ENCODE measurements around the gene DGKD.

The DGKD gene, protein sequence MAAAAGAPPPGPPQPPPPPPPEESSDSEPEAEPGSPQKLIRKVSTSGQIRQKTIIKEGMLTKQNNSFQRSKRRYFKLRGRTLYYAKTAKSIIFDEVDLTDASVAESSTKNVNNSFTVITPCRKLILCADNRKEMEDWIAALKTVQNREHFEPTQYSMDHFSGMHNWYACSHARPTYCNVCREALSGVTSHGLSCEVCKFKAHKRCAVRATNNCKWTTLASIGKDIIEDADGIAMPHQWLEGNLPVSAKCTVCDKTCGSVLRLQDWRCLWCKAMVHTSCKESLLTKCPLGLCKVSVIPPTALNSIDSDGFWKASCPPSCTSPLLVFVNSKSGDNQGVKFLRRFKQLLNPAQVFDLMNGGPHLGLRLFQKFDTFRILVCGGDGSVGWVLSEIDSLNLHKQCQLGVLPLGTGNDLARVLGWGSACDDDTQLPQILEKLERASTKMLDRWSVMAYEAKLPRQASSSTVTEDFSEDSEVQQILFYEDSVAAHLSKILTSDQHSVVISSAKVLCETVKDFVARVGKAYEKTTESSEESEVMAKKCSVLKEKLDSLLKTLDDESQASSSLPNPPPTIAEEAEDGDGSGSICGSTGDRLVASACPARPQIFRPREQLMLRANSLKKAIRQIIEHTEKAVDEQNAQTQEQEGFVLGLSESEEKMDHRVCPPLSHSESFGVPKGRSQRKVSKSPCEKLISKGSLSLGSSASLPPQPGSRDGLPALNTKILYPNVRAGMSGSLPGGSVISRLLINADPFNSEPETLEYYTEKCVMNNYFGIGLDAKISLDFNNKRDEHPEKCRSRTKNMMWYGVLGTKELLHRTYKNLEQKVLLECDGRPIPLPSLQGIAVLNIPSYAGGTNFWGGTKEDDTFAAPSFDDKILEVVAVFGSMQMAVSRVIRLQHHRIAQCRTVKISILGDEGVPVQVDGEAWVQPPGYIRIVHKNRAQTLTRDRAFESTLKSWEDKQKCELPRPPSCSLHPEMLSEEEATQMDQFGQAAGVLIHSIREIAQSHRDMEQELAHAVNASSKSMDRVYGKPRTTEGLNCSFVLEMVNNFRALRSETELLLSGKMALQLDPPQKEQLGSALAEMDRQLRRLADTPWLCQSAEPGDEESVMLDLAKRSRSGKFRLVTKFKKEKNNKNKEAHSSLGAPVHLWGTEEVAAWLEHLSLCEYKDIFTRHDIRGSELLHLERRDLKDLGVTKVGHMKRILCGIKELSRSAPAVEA

GRCh38 chr2:233353769-233354499 is at the start of gene DGKD:
Gene DGKD, plus strand, starts transcription at chr2:233354494. Its CDS starts 25 bp downstream, at chr2:233354519.
- H3K4me1 Mint-ChIP-seq: peaks cover 83% of the 10 kb centered on the region
- DNase-seq (peak; percentile 64 to 68), ATAC-seq (peak; percentile 64)
- H3K9me3 Mint-ChIP-seq: no peaks in the 10 kb centered on the region
- H3K4me3 Mint-ChIP-seq: peak within 1 kb of the TSS; percentile 87 to 90
- H3K27me3 Mint-ChIP-seq: no peaks in the 10 kb centered on the region
- peak within 1 kb of the TSS; percentile 87 to 93 for H3K27ac Mint-ChIP-seq

- Mint-ChIP-seq H3K9me3 (no peaks in the 10 kb centered on the region), H3K4me1 (peaks cover 11% of the 10 kb centered on the region), H3K27ac (no peak within 1 kb of the TSS), H3K27me3 (no peaks in the 10 kb centered on the region), H3K4me3 (no peak within 1 kb of the TSS)
- DNase-seq: no peak
- ATAC-seq: no peak
Observed at GRCh38 chr2:233307565-233307964, 46.7 kb upstream of the DGKD start, which contains the start of gene SAG. Gene SAG, plus strand, starts transcription at chr2:233307816. Its CDS starts 1,374 bp downstream, at chr2:233309190.

GRCh38 chr2:233311241-233311926 is 42.9 kb upstream of the DGKD start:
- H3K27ac Mint-ChIP-seq: no peak overlapping the region
- DNase-seq (no peak), ATAC-seq (no peak)

DNA sequence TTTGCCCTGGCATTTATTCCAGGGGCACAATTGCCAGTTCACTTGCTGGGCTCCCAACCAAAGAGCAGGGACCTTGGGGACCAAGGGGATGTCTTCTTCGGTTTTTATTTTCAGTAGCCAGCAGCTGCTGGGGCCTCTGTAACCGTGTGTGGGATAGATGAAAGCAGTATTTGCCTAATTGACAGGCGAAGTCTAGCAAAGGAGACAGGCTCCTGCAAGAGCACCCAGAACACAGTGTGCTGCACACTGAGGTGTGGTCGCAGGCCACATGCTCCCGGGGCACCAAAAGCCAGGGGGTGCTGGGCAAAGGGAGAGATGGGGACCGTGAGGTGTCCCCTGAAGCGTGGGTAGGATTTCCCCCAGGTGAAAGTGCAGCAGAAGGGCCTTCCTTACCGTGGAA is 41.4 kb upstream of the DGKD start:
- DNase-seq (no peak), ATAC-seq (no peak)
- Mint-ChIP-seq H3K27ac (peak overlapping the region in 1 of 2 donors; percentile 6), H3K4me3 (no peak overlapping the region), H3K27me3 (peaks cover 7% of the 10 kb centered on the region), H3K4me1 (peaks cover 17% of the 10 kb centered on the region), H3K9me3 (no peaks in the 10 kb centered on the region)

More at GRCh38 chr2:233311241-233311926, 42.9 kb upstream of the DGKD start:
- Mint-ChIP-seq H3K4me1 (peaks cover 17% of the 10 kb centered on the region), H3K27me3 (peaks cover 7% of the 10 kb centered on the region), H3K9me3 (no peaks in the 10 kb centered on the region), H3K4me3 (no peak overlapping the region)

- no peak for ATAC-seq
- H3K4me1 Mint-ChIP-seq: peaks cover 17% of the 10 kb centered on the region
Observed at GRCh38 chr2:233314180-233314925, 39.9 kb upstream of the DGKD start.

DNA sequence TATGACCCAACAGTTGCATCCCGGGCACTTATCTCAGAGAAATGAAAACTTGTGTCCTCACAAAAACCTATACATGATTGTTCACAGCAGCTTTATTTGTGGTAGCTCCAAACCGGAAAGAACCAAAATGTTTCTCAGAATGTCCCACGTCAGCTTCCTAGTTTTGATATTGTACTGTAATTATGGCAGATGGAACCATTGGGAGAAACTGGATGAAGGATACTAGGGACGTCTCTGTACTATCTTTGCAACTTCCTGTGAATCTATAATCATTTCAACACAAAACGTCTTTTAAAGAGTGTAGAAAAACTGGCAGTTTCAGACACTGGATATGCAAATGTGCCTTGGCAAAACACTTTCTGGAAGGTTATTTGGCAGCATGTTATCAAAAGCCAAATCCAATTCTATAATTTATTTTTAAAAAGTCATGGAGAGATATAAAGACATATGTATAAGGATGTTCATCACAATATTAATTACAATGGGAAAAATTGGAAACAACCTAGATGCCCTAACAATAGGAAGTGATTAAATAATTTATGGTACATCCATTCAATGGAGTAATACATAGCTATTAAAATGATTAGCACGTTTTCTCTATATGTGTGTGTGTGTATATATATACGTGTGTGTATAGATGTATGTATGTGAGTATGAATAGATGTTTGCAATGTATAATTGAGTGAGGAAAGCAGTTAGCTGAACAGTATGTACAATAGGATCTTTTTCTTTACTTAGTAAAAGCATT is 36.9 kb upstream of the DGKD start:
- Mint-ChIP-seq H3K27ac (no peak overlapping the region), H3K4me1 (peaks cover 8% of the 10 kb centered on the region)

More at GRCh38 chr2:233314180-233314925, 39.9 kb upstream of the DGKD start:
- no peak for DNase-seq
- Mint-ChIP-seq H3K9me3 (no peaks in the 10 kb centered on the region), H3K27me3 (peaks cover 7% of the 10 kb centered on the region), H3K4me3 (no peak overlapping the region), H3K27ac (no peak overlapping the region)

GRCh38 chr2:233319256-233319655 is 35.0 kb upstream of the DGKD start:
- no peak for DNase-seq
- no peak overlapping the region for H3K27ac Mint-ChIP-seq
- H3K9me3 Mint-ChIP-seq: no peaks in the 10 kb centered on the region
- H3K4me3 Mint-ChIP-seq: no peak overlapping the region
- no peaks in the 10 kb centered on the region for H3K4me1 Mint-ChIP-seq
- no peak for ATAC-seq
- H3K27me3 Mint-ChIP-seq: peaks cover 5% of the 10 kb centered on the region

More for the DNA sequence above, 36.9 kb upstream of the DGKD start:
- Mint-ChIP-seq H3K27me3 (peaks cover 12% of the 10 kb centered on the region), H3K9me3 (no peaks in the 10 kb centered on the region), H3K4me3 (no peak overlapping the region)
- ATAC-seq (no peak), DNase-seq (no peak)

DNA sequence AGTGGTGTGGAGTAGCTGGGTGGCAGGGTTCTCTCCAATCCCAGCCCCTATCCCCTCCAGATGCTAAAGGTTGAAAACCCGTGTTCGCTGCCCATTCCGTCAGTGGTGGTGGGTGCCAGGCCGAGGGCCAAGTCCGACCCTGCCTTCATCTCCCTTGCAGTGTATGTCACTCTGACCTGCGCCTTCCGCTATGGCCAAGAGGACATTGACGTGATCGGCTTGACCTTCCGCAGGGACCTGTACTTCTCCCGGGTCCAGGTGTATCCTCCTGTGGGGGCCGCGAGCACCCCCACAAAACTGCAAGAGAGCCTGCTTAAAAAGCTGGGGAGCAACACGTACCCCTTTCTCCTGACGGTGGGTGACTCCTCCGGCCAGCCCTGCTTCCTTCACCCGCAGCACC is 33.8 kb upstream of the DGKD start:
- peaks cover 5% of the 10 kb centered on the region for H3K27me3 Mint-ChIP-seq
- no peak overlapping the region for H3K27ac Mint-ChIP-seq
- H3K9me3 Mint-ChIP-seq: no peaks in the 10 kb centered on the region
- DNase-seq: no peak
- H3K4me1 Mint-ChIP-seq: no peaks in the 10 kb centered on the region
- no peak for ATAC-seq
- no peak overlapping the region for H3K4me3 Mint-ChIP-seq

GRCh38 chr2:233321166-233321565 is 33.1 kb upstream of the DGKD start:
- no peak overlapping the region for H3K27ac Mint-ChIP-seq
- DNase-seq (no peak), ATAC-seq (no peak)
- peaks cover 5% of the 10 kb centered on the region for H3K27me3 Mint-ChIP-seq
- no peaks in the 10 kb centered on the region for H3K4me1 Mint-ChIP-seq
- no peaks in the 10 kb centered on the region for H3K9me3 Mint-ChIP-seq
- H3K4me3 Mint-ChIP-seq: no peak overlapping the region

DNA sequence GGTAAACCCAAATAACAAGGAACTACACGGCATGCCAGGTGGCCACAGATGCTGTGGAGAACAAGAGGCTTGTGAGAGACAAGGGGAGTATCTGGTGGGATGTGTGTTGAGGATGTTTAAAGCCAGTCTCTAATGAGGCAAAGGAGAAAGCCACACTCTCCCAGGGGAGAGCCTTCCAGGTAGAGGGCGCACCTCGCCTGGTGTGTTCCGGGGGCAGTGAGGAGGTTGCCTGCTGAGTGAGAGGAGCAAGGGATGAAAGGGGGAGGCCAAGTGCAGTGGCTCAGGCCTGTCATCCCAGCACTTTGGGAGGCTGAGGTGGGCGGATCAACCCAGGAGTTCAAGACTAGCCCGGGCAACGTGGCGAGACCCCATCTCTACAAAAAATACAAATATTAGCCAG is 30.4 kb upstream of the DGKD start:
- Mint-ChIP-seq H3K4me3 (no peak overlapping the region), H3K27me3 (peaks cover 5% of the 10 kb centered on the region)

GRCh38 chr2:233325256-233325655 is 29.0 kb upstream of the DGKD start:
- H3K4me3 Mint-ChIP-seq: no peak overlapping the region
- H3K9me3 Mint-ChIP-seq: no peaks in the 10 kb centered on the region
- no peaks in the 10 kb centered on the region for H3K4me1 Mint-ChIP-seq
- ATAC-seq (no peak), DNase-seq (no peak)
- H3K27ac Mint-ChIP-seq: no peak overlapping the region
- H3K27me3 Mint-ChIP-seq: peaks cover 5% of the 10 kb centered on the region

More for the DNA sequence above, 30.4 kb upstream of the DGKD start:
- Mint-ChIP-seq H3K9me3 (no peaks in the 10 kb centered on the region), H3K27ac (no peak overlapping the region), H3K4me1 (no peaks in the 10 kb centered on the region)
- no peak for ATAC-seq
- DNase-seq: no peak

DNA sequence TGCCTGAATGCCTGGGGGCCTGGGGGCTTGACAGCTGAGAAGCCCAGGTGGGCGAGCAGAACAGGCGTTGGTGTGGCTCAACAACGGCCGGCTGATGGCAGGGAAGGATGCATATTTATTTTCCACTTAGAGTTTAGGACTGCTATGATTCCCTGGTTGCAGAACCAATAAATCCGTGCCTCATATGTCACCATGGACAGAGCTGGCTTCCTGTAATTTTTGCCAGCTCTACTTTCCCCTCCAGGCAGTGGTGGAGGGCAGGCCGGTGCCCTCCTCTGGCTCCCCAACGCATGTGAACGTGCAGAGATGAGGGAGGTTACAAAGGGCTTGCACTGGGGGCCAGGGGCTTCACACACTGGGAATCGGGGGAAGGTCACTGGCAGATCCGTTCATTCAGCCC is 28.5 kb upstream of the DGKD start:
- no peak for ATAC-seq
- no peak overlapping the region for H3K27ac Mint-ChIP-seq

GRCh38 chr2:233326500-233326899 is 27.8 kb upstream of the DGKD start:
- Mint-ChIP-seq H3K27me3 (no peaks in the 10 kb centered on the region), H3K4me3 (no peak overlapping the region), H3K4me1 (peaks cover 7% of the 10 kb centered on the region), H3K27ac (no peak overlapping the region), H3K9me3 (peaks cover 0 to 5% of the 10 kb centered on the region in 2 donors)
- ATAC-seq: no peak
- no peak for DNase-seq

More for the DNA sequence above, 28.5 kb upstream of the DGKD start:
- no peak for DNase-seq
- H3K27me3 Mint-ChIP-seq: peaks cover 5% of the 10 kb centered on the region
- peaks cover under 1% of the 10 kb centered on the region for H3K4me1 Mint-ChIP-seq
- no peak overlapping the region for H3K4me3 Mint-ChIP-seq
- H3K9me3 Mint-ChIP-seq: no peaks in the 10 kb centered on the region

Data from stimulated activated naive CD8-positive, alpha-beta T cell treated with anti-CD3 and anti-CD28 coated beads, Interleukin-15, amount 100 ng/mL, for 72 hours (primary cell).